HEK293T (cell line): ENCODE measurements around the gene EMX1.

Experiments
- ELF4 ChIP-seq: fragments of 450-650 bp; IDR thresholded peaks from 2 replicates; pipeline ENCODE4 v1.6.1; 2017; ENCODE audit warnings: antibody characterized with exemption
- HDGF ChIP-seq: fragments of 450-650 bp; IDR thresholded peaks from 2 replicates; pipeline ENCODE4 v1.6.1; 2017; ENCODE audit warnings: antibody characterized with exemption, borderline replicate concordance
- NFRKB ChIP-seq: fragments of 450-650 bp; IDR thresholded peaks from 2 replicates; pipeline ENCODE4 v1.6.1; 2016; ENCODE audit warnings: mild to moderate bottlenecking, moderate library complexity
- SP1 ChIP-seq: fragments of 450-650 bp; IDR thresholded peaks from 2 replicates; pipeline ENCODE4 v1.6.1; 2017

- TF ChIP-seq HDGF, result no peak
- TF ChIP-seq SP1, result no peak
- TF ChIP-seq ELF4, result no peak
- no peak for TF ChIP-seq NFRKB
Measured at GRCh38 chr2:72896446-72896845, 20.9 kb upstream of the EMX1 start.
